SK-N-SH treated with all-trans-retinoic acid at 6 μM for 48 hours (cell line): ENCODE measurements around the gene HEPHL1.
"Not testable (repeated sequence)": the region's sequence is repeated elsewhere in the genome, so short reads cannot be mapped to it uniquely, and the experiment has no call there.

Experiments
- ATAC-seq: fragments of 200-7000 bp; cut with Tn5 transposase; 3 replicates; pipeline ENCODE4 v1.9.1; 2020; ENCODE audit warnings: mild to moderate bottlenecking, moderate library complexity
- ARNTL ChIP-seq: fragments of 450-650 bp; formaldehyde crosslinking; IDR thresholded peaks from 2 replicates; pipeline ENCODE4 v1.5.0; 2020; ENCODE audit warnings: low read depth, mild to moderate bottlenecking, moderate library complexity, borderline replicate concordance
- BACH2 ChIP-seq: fragments of 250-450 bp; sonication (Bioruptor Pico); IDR thresholded peaks from 2 replicates; pipeline ENCODE4 v1.9.0; 2021; ENCODE audit warnings: mild to moderate bottlenecking, borderline replicate concordance
- CSDC2 ChIP-seq: fragments of 250-450 bp; sonication (Bioruptor Pico); IDR thresholded peaks from 2 replicates; pipeline ENCODE4 v1.5.0; 2020; ENCODE audit warnings: mild to moderate bottlenecking, moderate library complexity
- ESRRG ChIP-seq: fragments of 250-450 bp; sonication (Bioruptor Pico); IDR thresholded peaks from 2 replicates; pipeline ENCODE4 v1.6.1; 2021; ENCODE audit warnings: mild to moderate bottlenecking
- GLIS3 ChIP-seq: fragments of 250-450 bp; sonication (Bioruptor Pico); IDR thresholded peaks from 2 replicates; pipeline ENCODE4 v1.5.0; 2020; ENCODE audit warnings: mild to moderate bottlenecking, moderate library complexity
- ISL1 ChIP-seq: fragments of 250-450 bp; sonication (Bioruptor Pico); IDR thresholded peaks from 2 replicates; pipeline ENCODE4 v2.1.2; 2022; ENCODE audit warnings: mild to moderate bottlenecking, moderate library complexity
- OSR1 ChIP-seq: fragments of 250-450 bp; sonication (Bioruptor Pico); IDR thresholded peaks from 2 replicates; pipeline ENCODE4 v1.8.0; 2022; ENCODE audit warnings: moderate library complexity, mild to moderate bottlenecking, inconsistent platforms
- SNAI2 ChIP-seq: fragments of 250-450 bp; sonication (Bioruptor Pico); IDR thresholded peaks from 2 replicates; pipeline ENCODE4 v1.5.0; 2020; ENCODE audit warnings: mild to moderate bottlenecking, moderate library complexity
- TCF4 ChIP-seq: fragments of 250-450 bp; sonication (Bioruptor Pico); IDR thresholded peaks from 2 replicates; pipeline ENCODE4 v1.8.0; 2021; ENCODE audit warnings: mild to moderate bottlenecking, moderate library complexity, borderline replicate concordance
- TOX ChIP-seq: fragments of 250-450 bp; sonication (Bioruptor Pico); IDR thresholded peaks from 2 replicates; pipeline ENCODE4 v1.8.0; 2021; ENCODE audit warnings: mild to moderate bottlenecking, moderate library complexity, borderline replicate concordance
- ZC3H10 ChIP-seq: fragments of 250-450 bp; sonication (Bioruptor Pico); IDR thresholded peaks from 2 replicates; pipeline ENCODE4 v1.5.1; 2021; ENCODE audit warnings: mild to moderate bottlenecking, moderate library complexity
- ZFP3 ChIP-seq: fragments of 250-450 bp; sonication (Bioruptor Pico); IDR thresholded peaks from 2 replicates; pipeline ENCODE4 v1.5.0; 2020; ENCODE audit warnings: mild to moderate bottlenecking, moderate library complexity
- ZFP30 ChIP-seq: fragments of 450-650 bp; formaldehyde crosslinking; IDR thresholded peaks from 2 replicates; pipeline ENCODE4 v1.5.0; 2022; ENCODE audit warnings: mild to moderate bottlenecking, moderate library complexity
- ZNF565 ChIP-seq: fragments of 450-650 bp; formaldehyde crosslinking; conservative IDR thresholded peaks from 2 replicates; pipeline ENCODE4 v1.5.0; 2020; ENCODE audit warnings: low read depth, mild to moderate bottlenecking, moderate library complexity
- ZNF70 ChIP-seq: fragments of 450-650 bp; formaldehyde crosslinking; IDR thresholded peaks from 2 replicates; pipeline ENCODE4 v1.5.0; 2020; ENCODE audit warnings: mild to moderate bottlenecking, moderate library complexity
- ZNF8 ChIP-seq: fragments of 450-650 bp; formaldehyde crosslinking; IDR thresholded peaks from 2 replicates; pipeline ENCODE4 v1.5.0; 2020; ENCODE audit warnings: mild to moderate bottlenecking, moderate library complexity
- TF ChIP-seq, protein P1 (sequence below): fragments of 250-450 bp; sonication (Bioruptor Pico); IDR thresholded peaks from 2 replicates; pipeline ENCODE4 v1.8.0; 2021; ENCODE audit warnings: low read depth, mild to moderate bottlenecking, moderate library complexity, borderline replicate concordance
- TF ChIP-seq, protein P2 (sequence below): fragments of 250-450 bp; sonication (Bioruptor Pico); IDR thresholded peaks from 2 replicates; pipeline ENCODE4 v1.5.1; 2020; ENCODE audit warnings: low read depth, mild to moderate bottlenecking, moderate library complexity
- TF ChIP-seq, protein P3 (sequence below): fragments of 250-450 bp; sonication (Bioruptor Pico); IDR thresholded peaks from 2 replicates; pipeline ENCODE4 v1.8.0; 2020; ENCODE audit warnings: mild to moderate bottlenecking, moderate library complexity, borderline replicate concordance

Gene HEPHL1

DNA sequence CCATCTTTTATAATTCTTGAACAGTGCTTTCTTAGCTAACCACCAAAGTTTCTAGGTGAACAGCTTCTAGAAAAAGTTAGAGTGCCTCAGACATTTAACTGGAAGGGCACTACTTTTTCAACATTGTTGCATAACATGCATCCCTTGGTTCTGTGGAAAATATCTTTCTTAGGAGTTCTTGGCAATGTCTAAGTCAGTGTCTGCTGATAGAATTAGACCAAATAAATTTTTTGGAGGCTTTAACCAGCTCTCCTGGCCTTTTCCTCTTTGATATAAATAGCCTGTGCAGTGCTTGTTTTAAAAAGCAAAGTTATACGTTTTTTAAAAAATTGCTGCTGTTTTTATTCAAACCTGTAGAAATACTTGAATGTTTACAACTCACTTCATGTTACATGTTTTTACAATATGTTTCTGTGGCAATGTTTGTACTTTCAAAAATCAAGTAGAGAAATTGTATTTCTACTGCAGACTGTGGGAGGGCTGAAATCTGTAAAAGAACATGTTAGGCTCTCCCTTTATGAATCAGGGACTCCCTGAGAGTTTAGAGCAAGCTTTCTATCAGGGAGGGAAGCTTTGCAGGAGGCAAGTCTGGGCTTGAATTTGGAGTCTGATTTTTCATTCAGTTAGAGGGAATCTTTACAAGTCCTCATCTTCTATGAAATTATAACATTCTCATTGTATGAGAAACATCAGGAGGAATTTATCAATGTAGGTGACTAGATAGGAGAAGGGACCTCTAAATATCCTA is 91.2 kb downstream of the HEPHL1 start:
- no peak for TF ChIP-seq TCF4
- no peak for TF ChIP-seq ZNF565 (CRISPR knock-in tag)
- no peak for TF ChIP-seq TOX
- TF ChIP-seq, protein P1, sequence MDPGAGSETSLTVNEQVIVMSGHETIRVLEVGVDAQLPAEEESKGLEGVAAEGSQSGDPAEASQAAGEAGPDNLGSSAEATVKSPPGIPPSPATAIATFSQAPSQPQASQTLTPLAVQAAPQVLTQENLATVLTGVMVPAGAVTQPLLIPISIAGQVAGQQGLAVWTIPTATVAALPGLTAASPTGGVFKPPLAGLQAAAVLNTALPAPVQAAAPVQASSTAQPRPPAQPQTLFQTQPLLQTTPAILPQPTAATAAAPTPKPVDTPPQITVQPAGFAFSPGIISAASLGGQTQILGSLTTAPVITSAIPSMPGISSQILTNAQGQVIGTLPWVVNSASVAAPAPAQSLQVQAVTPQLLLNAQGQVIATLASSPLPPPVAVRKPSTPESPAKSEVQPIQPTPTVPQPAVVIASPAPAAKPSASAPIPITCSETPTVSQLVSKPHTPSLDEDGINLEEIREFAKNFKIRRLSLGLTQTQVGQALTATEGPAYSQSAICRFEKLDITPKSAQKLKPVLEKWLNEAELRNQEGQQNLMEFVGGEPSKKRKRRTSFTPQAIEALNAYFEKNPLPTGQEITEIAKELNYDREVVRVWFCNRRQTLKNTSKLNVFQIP (CRISPR knock-in tag) = no peak
- TF ChIP-seq ESRRG (CRISPR knock-in tag) = no peak
- no peak for TF ChIP-seq BACH2 (CRISPR knock-in tag)
- no peak for TF ChIP-seq CSDC2 (CRISPR knock-in tag)
- ATAC-seq = no peak

DNA sequence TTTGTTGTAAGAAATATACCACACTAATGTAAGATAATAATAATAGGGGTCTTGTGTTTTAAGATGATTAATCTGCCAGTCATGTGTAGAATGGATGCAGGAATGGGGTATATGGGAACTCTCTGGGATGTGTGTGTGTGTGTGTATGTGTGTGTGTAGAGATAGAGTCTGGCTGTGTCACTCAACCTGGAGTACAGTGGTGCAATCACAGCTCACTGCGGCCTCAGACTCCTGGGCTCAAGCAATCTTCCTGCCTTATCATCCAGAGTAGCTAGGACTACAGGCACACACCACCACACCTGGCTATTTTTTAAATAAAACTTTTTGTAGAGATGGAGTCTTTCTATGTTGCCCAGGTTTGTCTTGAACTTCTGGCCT is 96.0 kb downstream of the HEPHL1 start:
- TF ChIP-seq BACH2 (CRISPR knock-in tag) (no peak), ZNF70 (CRISPR knock-in tag) (no peak), ZFP3 (no peak), SNAI2 (no peak), TOX (no peak), ZC3H10 (CRISPR knock-in tag) (no peak), ZNF8 (CRISPR knock-in tag) (no peak), OSR1 (CRISPR knock-in tag) (no peak), TCF4 (no peak)
- TF ChIP-seq, protein P1 (CRISPR knock-in tag) = no peak
- TF ChIP-seq, protein P2, sequence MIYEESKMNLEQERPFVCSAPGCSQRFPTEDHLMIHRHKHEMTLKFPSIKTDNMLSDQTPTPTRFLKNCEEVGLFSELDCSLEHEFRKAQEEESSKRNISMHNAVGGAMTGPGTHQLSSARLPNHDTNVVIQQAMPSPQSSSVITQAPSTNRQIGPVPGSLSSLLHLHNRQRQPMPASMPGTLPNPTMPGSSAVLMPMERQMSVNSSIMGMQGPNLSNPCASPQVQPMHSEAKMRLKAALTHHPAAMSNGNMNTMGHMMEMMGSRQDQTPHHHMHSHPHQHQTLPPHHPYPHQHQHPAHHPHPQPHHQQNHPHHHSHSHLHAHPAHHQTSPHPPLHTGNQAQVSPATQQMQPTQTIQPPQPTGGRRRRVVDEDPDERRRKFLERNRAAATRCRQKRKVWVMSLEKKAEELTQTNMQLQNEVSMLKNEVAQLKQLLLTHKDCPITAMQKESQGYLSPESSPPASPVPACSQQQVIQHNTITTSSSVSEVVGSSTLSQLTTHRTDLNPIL (CRISPR knock-in tag) = no peak
- ATAC-seq = no peak

DNA sequence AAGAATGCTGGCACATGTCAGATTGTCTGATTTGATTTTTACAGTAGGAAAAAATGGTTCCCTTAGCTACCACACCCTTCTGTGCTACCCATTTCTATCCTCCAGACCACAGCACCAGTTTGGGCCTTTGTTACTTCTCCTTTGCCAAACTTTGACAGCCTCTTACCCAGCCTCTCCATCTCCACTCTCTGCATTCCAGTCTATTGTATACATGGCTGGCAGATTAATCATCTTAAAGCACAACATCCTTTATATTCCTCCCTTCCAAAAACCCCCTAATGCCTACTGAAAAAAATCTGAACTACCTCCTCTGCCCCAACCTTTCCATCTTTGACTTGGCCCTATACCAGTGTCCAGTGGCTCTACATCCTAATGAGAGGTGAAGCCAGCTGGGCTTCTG is 96.7 kb downstream of the HEPHL1 start:
- no peak; the same call in 2 of the 3 replicates for ATAC-seq
- TF ChIP-seq ISL1 (CRISPR knock-in tag) (no peak), CSDC2 (CRISPR knock-in tag) (no peak), ARNTL (CRISPR knock-in tag) (no peak), ZNF565 (CRISPR knock-in tag) (no peak), GLIS3 (CRISPR knock-in tag) (no peak), ZC3H10 (CRISPR knock-in tag) (no peak), ZNF70 (CRISPR knock-in tag) (no peak), OSR1 (CRISPR knock-in tag) (no peak), ZFP30 (CRISPR knock-in tag) (no peak), ZNF8 (CRISPR knock-in tag) (no peak), ESRRG (CRISPR knock-in tag) (no peak)
- TF ChIP-seq, protein P1 (CRISPR knock-in tag) = no peak
- TF ChIP-seq, protein P3, sequence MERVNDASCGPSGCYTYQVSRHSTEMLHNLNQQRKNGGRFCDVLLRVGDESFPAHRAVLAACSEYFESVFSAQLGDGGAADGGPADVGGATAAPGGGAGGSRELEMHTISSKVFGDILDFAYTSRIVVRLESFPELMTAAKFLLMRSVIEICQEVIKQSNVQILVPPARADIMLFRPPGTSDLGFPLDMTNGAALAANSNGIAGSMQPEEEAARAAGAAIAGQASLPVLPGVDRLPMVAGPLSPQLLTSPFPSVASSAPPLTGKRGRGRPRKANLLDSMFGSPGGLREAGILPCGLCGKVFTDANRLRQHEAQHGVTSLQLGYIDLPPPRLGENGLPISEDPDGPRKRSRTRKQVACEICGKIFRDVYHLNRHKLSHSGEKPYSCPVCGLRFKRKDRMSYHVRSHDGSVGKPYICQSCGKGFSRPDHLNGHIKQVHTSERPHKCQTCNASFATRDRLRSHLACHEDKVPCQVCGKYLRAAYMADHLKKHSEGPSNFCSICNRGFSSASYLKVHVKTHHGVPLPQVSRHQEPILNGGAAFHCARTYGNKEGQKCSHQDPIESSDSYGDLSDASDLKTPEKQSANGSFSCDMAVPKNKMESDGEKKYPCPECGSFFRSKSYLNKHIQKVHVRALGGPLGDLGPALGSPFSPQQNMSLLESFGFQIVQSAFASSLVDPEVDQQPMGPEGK (CRISPR knock-in tag) = no peak

DNA sequence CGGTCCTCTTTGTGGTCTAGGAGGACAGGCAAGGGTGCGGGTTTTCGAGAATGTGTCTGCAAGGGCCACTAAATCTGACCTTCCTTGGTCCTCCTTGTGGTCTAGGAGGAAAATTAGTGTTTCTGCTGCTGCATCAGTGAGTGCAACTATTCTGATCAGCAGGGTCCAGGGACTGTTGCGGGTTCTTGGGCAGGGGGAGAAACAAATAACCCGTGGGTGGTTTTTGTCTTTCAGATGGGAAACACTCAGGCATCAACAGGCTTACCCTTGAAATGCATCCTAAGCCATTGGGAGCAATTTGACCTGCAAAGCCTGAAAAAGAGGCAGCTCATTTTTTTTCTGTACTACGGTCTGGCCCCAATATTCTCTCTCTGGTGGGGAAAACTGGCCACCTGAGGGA is 98.5 kb downstream of the HEPHL1 start:
- not testable (repeated sequence) for ATAC-seq

- not testable (repeated sequence) for ATAC-seq
Measured at GRCh38 chr11:94120516-94120915, 99.4 kb downstream of the HEPHL1 start.
